CD4-positive, alpha-beta T cell treated with Interleukin-6 for 4 hours (primary cell): Measurements from ENCODE around the gene ADGRA1.

Source experiments
- DNase-seq: peaks from one replicate; pipeline ENCODE4 v3.0.0-alpha.2; 2020; ENCODE audit warnings: mixed read lengths

ADGRA1 gene

GRCh38 chr10:133114726-133115452 lies 27.2 kb downstream of the ADGRA1 start:
- no peak for DNase-seq

GRCh38 chr10:133115453-133115842 lies 27.7 kb downstream of the ADGRA1 start:
- DNase-seq = no peak

DNA sequence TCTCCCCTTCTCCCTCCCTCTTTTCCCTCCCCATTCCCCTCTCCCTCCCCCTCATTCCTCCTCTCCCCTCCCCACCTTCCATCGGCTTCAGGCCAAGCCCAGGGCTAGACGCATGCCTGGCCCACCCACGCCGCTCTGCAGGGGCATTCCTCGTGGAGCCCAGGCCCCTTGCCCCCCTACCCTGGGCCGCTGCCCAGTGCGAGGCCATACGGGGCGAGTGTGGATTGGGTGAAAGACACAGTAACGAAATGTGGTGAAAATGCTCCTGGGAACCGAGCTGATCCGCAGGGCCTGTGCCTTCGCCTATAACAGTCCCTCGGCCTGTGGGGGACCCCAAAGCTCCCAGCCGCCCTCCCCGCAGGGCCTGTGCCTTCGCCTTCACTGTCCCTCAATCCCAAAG lies 28.3 kb downstream of the ADGRA1 start:
- no peak for DNase-seq

- no peak for DNase-seq
Measured at GRCh38 chr10:133116455-133116854, 28.7 kb downstream of the ADGRA1 start.

DNA sequence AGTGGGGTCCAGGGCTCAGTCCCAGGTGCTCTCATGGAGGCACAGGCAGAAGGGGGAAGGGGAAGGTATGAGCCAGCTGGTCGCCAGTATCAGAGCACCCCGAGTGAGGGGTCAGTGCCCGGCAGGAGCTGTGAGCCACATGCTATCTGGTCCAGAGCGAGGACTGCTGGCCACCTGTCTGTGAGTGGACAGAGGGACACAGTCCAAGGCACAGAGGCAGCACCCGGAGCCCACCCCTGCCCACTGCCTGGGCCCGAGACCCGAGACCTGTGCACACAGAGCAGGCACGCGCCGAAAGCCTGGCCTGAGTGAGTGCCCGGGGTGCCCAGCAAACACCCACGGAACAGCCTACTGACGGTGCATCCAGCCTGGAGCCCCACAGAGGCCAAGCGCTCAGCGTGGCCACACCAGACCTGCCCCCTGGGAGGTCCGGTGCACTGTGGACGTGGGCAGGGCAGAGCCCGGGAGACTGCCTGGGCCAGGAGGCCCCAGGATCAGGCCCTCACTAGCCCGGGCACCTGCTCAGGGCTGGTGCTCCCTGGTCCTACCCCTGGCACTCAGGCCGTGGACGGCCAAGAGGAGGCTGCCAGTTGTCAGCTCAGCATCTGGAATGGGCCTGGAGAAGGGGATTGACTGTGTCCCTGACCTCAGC lies 29.4 kb downstream of the ADGRA1 start:
- no peak for DNase-seq

DNA sequence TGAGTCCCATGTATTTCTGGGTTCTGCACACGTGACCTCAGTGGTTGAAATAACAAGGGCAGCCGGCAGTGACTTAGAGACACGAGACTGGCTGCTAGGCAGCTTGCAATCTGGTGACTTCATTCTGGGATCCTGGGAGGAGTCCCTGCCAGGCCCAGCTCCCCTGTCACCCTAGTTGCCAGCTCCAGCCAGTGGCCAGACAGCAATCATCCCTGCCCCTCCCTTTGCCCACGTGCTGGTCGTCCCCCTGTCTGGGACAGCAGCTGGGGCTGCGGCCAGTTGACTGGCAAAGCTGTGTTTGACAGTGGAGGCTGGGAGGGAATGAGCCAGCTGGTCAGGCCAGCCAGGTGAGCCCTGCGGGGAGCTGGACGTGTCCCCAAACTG lies 30.0 kb downstream of the ADGRA1 start:
- no peak for DNase-seq

DNA sequence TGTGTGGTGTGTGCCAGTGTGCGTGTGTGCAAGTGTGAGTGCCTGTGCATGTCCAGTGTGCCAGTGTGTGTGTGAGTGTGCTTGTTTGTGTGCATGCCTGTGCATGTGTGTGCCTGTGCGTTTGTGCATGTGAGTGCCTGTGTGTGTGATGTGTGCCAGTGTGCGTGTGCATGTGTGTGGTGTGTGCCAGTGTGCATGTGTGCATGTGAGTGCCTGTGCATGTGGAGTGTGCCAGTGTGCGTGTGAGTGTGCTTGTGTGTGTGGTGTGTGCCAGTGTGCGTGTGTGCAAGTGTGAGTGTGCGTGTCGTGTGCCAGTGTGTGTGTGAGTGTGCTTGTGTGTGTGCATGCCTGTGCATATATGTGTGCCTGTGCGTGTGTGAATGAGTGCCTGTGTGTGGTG lies 33.8 kb downstream of the ADGRA1 start:
- no peak for DNase-seq

DNA sequence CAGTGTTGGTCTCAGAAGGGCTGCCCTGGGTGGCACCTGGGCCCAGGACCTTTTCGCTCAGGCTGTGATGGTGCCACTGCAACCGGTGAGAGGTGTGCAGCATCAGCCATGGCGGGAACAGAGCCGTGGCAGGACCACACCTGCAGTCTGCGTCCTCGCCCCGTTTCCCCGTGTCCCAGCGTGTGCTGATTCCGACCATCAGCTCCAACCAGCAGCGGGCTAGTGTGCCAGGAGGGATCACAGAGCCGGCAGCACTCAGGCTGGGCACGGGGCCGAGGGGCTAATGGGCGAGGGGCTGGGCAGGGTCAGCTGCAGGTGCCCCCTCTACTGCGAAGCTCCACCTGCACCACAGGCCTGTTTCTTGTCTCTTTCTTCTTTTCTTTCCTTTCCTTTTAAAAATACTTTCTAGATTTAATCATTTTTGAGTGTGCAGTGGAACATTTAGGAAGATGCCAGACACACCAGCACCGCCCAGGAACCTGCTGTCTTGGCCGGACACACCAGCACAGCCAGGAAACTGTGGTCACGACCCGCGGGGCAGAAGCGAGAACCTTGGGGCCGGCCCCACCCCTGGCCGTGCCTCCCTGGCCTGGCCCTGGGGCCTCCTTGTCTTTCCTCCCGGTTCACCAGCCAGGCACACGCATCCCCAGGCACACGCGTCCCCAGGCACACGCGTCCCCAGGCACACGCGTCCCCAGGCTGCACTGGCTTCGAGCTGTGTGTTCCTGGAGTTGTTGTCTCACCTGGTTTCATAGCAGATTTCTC lies 34.6 kb downstream of the ADGRA1 start:
- no peak for DNase-seq

GRCh38 chr10:133123050-133123745 lies 35.5 kb downstream of the ADGRA1 start:
- DNase-seq = no peak

DNA sequence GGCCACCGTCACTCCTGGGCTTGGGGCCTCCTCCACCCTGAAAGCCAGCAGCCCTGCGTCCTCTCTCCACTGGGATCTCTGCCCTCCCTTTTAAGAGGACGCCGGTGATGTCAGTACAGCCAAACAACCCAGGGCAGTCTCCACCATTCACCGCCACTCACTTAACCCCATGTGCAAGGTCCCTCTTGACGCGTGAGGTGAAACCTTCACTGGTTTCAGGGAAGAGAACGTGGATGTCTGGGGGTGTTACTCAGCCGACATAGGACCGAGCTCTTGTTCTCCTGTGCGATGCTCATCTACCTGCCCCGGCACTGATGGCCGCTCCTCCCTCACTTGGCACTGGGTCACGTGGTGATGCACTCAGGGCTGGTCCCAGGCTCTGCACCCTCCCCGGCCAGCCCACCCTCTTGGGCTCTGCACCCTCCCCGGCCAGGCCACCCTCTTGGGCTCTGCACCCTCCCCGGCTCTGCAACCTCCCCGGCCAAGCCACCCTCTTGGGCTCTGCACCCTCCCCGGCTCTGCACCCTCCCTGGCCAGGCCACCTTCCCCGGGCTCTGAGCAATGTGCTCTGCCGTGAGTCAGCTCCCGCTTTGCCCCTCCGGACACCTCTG lies 36.1 kb downstream of the ADGRA1 start:
- no peak for DNase-seq

DNA sequence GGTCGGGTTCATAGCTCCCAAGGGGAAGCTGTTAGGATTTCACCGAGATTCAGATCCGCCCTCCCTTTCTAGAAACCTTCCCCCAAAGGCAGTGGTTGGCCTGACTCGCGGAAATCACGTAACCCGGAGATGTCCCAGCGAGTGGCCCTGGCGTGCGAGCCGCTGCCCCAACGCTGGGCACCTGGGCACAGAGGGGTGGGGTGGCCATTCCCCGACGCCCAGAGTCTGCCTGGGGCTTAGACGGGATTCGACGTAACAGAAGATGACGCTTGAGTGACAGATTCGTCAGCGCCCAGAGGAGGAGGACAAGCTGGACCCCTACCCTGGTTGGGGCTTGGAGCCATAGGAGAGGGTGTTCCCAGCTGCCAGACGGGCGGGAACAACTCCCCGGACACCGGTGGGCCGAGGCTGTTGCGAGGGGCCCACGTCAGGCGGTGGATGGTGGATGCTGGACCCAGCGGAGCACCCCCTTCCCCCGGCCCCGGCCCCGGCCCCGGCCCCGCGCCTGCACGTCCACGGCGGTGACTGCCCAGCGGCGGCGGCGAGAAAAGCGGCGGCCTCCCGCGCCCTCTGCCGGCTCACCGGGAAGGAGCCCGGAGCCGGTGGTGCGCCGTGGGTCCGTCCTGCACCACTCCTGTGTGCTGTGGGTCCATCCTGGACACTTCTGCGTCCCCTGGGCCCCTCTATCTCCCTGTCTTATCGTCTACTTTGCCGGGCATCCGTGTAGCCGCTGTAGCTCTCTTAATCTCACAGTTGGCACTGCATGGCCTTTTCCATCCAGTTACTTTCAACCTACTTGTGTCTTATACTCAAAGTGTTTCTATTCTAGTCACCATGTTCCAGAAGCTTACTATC lies 36.9 kb downstream of the ADGRA1 start:
- DNase-seq = no peak

DNA sequence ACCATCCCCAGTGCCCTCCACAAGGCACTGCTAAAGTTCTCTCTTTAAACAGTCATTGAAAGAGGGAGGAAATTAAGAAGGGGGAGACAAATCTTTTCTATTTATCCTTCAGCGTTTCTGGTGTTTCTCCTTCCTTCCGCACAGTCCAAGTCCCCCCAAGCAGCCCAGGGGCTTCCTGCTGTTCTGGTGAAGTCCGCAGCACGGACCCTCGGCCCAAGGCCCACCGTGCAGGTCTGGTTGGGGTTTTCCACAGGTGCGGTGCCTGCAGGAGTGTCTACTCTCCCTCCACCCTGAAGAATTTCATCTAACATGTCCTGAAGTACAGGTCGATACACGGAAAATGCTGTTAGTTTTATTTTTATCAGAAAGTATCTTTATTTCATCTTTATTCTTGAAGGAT lies 38.2 kb downstream of the ADGRA1 start:
- DNase-seq = no peak

GRCh38 chr10:133126431-133127290 lies 38.9 kb downstream of the ADGRA1 start:
- no peak for DNase-seq

- no peak for DNase-seq
Measured at GRCh38 chr10:133127291-133128125, 39.8 kb downstream of the ADGRA1 start.

- no peak for DNase-seq
Measured at GRCh38 chr10:133128126-133129070, 40.7 kb downstream of the ADGRA1 start.

GRCh38 chr10:133129071-133129858 lies 41.5 kb downstream of the ADGRA1 start:
- no peak for DNase-seq

- no peak for DNase-seq
Measured at GRCh38 chr10:133129859-133130495, 42.3 kb downstream of the ADGRA1 start.
